Activated CD4-positive, alpha-beta T cell treated with anti-CD3 and anti-CD28 coated beads, Interleukin-2, Interleukin-6, amounts not matched to agents 100 ng/mL and 50 ng/mL, durations not matched to agents 16 hours and 8 hours (primary cell): ENCODE data around the gene LSM7.
"Not testable (repeated sequence)": the region's sequence is repeated elsewhere in the genome, so short reads cannot be mapped to it uniquely, and the experiment has no call there.

Source experiments
- DNase-seq: peaks from one replicate; pipeline ENCODE4 v3.0.0-alpha.2; 2020

LSM7 gene

DNA sequence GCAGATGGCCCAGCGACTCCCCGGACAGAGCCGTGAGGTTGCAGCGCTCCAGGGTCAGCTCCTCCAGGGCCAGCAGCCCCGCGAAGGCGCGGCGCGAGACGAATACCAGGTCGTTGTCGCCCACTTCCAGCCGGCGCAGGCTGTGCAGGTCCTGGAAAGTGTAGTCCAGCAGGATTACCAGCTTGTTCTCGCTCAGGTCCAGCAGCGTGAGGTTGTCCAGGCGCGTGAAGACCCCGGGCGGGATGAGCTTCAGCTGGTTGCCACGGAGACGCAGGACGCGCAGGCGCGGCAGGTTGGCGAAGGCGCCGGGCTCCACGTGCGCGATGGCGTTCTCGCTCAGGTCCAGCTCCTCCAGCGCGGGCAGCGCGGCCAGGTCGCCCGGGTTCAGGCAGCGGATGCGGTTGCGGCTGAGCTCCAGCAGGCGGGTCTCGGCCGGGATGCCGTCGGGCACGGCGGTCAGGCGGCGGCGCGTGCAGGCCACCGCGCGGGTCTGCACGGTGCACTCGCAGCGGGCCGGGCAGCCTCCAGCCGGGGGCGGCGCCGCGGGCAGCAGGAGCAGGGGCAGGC is 37.1 kb downstream of the LSM7 start:
- no peak for DNase-seq

DNA sequence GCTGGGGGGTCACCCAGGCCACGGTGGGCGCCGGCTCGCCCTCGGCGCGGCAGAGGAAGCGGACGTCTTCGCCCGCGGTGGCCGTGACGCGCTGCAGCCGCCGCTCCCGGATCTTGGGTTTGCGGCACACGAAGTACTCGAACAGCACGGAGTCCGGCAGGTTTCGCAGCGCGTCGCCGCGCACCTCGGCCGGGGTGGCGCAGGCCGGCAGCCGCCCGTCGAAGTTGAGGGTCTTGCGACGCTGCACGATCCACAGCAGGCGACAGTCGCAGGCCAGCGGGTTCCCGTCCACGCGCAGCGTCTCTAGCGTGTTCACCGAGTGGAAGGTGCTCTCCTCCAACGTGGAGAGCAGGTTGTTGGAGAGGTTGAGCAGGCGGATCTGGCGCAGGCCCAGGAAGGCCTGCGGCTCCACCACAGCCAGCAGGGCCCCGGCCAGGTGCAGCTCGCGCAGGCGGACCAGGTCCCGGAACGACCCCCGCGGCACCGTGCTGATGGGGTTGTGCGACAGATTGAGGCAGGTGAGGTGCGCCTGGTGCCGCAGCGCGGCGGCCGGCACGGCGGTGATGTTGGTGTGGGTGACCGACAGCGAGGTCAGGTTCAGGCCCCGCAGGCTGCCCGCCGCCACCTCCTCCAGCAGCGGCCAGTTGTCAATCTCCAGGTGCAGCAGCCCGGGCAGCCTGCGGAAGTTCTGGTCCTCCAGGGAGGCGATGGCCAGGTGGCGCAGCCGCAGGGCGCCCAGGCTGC is 37.8 kb downstream of the LSM7 start:
- no peak for DNase-seq

DNA sequence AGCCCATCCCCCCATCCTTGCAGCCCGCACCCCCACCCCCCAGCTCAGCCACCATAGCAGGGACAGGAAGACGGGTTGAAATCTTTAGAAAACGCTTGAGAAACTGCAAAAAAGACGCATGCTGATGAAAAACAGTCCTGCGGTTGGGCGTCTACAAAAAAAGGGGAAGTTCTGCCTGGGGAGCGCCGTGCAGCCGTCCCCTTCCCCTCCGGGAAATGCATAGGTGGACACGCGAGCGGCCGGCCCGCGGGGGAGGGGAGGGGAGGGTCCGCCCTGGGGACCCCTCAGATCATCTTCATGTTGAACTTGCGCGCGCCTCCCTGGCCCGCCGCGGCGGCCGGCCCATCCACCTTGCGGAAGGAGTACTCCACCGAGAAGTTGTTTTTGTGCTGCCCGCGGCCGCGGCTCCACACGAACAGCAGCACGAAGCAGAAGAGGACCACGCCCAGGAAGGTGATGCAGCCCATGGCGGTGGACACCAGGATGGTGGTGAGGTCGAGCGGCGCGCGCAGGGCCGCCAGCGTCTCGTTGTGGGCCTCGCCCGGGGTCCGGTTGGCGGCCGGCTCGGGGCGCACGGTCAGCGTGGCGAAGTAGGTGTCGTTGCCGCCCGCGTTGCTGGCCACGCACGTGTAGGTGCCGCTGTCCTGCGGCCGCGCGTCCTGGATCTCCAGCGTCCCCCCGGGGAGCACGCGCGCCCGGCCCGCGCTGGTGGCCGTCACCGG is 38.5 kb downstream of the LSM7 start:
- DNase-seq = peak; percentile 64

DNA sequence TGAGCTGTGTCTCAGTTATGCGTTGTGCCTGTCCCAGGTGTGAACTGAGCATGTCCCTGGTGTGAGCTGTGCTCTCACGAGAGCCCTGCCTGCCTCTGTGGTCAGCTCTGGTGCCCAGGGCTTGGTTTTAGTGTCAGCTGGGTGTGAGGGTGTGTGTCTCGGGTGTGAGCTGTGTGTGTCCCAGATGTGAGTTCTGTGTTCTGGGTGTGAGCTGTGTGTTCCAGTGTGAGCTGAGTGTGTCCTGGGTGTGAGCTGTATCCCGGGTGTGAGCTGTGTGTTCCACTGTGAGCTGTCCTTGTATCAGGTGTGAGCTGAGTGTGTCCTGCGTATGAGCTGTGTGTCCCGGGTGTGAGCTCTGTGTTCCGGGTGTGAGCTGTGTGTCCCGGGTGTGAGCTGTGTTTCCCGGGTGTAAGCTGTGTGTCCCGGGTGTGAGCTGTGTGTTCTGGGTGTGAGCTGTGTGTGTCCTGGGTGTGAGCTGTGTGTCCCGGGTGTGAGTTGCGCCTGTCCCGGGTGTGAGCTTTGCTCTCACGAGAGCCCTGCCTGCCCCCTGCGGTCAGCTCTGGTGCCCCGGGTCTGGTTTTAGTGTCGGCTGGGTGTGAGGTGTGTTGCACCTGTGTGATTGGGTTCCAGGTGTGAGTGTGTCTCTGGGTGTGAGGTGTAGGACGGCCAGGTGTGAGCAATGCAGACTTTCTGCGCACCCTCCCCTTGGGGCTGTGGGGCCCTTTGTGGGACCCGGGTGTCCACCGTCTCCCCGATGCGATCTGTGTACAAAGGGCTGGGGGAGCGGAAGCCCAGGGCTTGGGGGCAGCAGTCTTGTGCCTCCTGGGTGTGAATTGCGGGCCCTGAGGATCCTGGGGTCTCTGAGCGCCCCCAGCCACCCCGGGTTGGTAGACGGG is 39.3 kb downstream of the LSM7 start:
- no peak for DNase-seq

DNA sequence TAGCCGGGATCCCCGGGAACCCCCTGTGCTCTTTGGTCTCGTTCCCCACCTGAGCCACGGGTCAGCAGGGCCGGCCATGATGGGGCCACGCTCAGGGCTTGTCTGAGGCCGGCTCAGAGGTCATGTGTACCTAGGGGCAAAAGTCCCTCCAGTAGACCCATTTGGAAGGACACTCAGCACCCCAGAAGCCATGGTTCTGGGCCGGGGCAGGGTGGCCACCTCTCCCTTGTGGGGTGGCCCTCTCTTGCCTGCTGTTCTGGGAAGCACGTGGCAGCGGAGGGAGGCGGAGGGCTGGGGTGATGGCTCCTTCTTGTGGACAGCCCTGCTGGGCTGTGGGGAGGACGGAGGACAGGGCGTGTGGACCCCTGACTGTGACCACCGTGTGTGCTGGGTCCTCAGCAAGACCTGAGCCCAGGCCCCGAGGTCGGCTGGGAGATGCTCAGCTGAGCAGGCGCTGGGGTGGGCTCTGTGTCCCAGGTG is 40.0 kb downstream of the LSM7 start:
- no peak for DNase-seq

DNA sequence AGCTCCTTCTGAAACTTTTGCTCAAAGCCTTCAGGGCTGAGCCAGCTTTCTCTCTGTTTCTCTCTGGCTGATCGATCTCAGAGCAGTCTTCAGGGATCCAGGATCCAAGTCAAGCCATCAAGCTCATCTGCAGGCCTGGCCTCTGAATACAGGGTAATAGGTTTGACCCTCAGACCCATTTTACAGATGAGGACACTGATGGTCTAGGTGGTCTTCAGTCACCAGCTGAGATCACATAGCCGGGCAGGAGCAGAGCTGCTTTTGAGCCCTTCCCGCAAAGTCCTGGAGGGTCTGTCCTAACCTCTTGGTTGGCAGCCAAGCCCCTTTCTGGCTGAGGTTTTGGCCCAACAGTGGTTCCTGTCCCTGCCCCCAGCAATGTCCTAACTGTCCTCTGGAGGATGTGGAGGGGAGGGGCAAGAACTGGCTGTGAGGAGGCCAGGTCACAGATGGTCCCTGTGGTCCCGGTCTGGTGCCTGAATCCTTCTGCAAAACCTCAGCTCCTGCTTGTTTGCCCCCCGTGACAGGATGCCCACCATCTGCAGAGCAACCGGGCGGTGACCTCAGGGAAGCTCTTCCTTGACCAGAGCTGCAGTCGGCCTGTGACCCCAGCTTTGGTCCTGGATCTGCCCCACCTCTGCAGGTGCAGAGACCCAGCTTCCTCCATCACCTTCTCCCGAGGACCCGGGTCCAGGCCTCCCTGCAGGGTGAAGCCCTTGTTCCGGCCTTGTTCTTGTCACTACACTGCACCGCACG is 40.6 kb downstream of the LSM7 start:
- DNase-seq = no peak

DNA sequence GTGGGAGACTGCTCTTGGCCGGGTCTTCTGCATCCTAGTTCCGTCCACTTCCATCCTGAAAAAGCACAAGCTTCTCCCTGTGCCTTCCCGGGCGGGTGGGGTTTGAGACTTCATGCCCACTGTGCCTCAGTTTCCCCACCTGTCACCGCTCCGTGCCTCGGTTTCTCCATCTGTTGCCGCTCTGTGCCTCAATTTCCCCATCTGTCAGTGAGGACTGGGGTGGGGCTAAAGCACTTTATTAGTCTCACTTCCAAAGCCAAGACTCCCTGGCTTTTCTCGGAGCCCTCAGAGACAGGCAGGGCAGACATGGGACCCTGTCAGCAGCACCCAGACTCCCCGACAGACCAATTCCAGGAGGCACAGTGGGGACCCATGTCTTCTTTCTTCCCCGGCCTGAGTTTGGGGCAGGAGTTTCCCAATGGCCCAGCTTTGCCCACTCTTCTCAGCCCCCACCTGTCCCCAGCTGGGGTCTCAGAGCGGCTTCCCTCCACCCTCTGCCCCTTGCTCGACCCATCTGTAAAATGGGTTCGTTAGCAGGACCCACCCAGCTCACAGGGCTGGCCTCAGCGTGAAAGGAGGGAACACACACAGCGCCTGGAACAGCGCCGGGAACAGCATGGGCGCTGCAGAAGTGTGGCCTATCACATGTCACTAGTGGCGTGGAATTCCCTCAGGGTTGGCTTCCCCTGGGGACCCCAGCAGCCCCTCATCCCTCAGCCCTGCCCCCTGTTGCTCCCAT is 41.8 kb downstream of the LSM7 start:
- no peak for DNase-seq

DNA sequence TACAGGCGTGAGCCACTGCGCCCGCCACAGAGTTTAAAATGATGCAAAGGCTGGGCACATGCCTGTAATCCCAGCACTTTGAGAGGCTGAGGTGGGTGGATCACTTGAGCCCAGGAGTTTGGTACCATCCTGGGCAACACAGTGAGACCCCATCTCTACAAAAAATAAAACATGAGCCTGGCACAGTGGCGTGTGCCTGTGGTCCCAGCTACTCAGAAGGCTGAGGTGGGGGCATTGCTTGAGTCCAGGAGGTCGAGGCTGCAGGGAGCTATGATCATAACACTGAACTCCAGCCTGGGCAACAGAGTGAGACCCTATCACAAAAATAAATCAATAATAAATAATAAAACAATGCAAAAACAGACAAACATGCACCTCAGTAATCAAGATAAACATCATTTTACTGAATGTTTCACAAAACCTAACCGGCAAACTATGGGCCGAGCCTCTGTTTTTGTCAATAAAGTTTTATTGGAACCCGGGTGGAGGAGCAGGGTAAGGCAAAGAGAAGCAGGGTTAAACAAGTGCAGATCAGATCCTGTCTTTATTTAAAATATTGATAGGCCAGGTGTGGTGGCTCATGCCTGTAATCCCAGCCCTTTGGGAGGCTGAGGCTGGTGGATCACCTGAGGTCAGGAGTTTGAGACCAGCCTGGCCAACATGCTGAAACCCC is 44.4 kb downstream of the LSM7 start:
- no peak for DNase-seq

DNA sequence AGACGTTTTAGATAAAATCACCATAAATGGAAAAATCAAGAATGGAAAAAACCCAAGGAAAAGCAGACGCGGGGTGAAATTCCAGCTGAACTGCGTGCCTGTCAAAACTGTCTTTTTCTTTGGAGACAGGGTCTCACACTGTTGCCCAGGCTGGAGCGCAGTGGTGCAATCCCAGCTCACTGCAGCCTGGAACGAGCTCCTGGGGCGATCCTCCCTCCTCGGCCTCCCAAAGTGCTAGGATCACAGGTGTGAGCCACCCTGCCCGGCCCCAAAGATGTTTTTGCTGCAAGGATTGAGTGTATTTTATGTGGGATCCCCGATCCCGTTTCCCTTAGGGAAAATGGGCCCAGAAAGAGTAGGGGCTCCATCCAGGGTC is 45.5 kb downstream of the LSM7 start:
- DNase-seq = no peak

DNA sequence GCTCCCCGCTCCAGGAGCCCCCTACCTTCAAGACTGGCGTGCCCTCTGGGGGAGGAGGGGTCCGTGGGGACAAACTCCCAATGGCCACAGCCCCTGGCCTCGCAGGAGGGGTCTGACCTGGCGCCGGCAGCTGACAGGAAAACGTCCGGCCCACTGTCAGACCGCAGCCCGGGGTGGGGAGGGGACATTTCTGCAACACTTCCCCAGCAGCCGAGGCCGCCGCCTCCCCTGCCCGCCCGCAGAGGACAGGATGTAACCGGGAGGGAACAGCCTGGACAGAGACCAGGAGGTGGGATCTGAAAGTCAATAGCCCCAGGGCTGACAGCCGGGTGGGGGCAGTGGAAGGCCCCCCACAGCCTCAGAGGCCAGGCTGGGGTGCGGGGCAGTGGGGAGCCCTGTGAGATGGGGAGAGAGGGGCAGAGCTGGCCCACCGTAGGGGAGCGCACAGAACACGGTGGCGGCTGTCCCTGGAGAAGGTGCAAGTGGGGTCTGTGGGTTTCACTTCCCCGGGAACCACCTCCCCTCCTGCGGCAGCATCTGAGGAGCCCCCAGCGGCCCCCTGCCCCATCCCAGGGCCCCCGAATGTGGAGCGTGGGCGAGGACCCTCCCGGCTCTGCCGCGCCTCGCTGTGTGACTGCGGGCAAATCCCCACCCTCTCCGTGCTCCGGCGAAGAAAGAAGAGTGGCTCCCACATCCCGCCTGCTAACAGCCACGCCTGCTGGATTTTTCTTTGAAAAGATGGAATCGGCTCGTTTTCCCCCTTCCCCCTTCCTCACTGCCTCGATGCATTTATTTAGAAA is 46.1 kb downstream of the LSM7 start, which contains the start of gene PEAK3:
PEAK3 (minus strand) TSS at position 114 of the 800 bp plus-strand sequence. CDS start 1,244 bp downstream, outside the sequence.
- DNase-seq = peak; percentile 28

DNA sequence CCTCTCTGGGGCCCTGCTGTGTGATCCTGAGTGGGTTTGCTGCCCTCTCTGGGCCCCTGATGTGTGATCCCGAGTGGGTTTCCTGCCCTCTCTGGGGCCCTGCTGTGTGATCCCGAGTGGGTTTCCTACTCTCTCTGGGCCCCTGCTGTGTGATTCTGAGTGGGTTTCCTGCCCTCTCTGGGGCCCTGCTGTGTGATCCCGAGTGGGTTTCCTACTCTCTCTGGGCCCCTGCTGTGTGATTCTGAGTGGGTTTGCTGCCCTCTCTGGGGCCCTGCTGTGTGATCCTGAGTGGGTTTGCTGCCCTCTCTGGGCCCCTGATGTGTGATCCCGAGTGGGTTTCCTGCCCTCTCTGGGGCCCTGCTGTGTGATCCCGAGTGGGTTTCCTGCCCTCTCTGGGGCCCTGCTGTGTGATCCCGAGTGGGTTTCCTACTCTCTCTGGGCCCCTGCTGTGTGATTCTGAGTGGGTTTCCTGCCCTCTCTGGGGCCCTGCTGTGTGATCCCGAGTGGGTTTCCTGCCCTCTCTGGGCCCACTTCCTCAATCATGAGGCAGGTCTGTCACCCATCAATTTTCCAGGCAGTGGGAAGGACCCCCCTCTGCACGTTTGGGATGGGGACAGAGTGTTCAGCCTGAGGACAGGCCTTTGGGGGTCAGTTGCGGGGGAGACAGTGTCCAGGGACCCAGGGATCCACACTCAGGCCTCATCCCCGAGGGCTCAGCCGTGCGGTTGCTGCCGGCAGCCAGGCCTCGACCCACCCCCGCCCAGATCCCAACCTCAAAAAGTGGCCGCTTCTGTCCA is 46.9 kb downstream of the LSM7 start:
- not testable (repeated sequence) for DNase-seq

DNA sequence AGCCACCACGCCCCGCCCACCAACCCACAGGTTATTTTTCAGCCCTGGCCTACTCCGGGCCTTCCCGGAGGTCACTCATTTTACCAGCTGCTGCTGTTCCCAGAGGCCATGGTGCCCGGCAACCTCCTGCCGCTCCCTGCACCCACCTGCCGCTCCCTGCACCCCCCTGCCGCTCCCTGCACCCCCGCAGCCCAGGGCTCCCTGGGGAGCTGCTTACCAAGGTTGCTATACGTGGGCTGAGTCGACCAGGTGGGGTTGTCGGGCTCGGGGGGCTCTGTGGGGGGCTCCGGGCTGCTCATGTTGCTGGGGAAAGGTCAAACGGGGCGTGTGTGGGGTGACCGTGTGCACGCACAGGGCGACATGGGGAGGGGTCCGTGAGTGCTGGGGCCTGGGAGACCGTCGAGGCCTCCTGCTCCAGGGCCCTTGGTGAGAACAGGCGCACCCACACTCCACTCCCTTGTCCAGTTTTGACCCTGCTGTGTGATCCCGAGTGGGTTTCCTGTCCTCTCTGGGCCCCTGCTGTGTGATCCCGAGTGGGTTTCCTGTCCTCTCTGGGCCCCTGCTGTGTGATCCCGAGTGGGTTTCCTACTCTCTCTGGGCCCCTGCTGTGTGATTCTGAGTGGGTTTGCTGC is 47.6 kb downstream of the LSM7 start:
- DNase-seq = no peak

DNA sequence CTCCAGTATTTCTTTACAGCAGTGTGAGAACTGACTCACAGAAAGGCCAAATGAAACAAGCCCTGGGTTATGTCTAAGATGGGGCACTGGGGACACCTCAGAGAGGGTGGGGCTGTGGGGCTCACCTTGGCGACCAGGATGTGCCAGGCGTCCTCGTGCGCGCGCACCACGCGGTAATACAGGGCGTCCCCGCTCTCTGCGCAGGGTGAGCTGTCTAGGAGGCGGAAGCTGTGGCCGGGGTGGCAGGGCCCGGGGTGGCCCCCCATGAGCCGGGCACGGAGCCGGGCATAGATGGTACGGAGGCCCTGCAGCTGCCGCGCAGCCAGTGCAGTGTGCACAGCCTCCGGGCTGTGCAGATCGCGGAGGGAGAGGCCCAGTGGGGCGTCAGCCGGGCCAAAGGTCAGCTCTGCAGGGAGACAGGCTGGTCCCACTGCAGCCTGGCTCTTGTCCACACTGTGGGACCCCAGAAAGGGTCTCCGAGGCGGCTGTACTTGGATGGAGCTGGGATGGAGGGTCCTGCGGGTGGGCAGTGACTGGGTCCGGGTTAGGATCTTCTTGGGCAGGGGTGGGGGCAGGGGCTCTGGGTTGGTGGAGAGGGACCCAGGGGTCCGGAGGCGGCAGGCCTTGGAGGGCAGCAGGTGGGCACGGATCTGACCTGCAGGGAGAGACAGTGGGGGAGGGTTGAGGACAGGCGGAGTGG is 49.8 kb downstream of the LSM7 start:
- no peak for DNase-seq

DNA sequence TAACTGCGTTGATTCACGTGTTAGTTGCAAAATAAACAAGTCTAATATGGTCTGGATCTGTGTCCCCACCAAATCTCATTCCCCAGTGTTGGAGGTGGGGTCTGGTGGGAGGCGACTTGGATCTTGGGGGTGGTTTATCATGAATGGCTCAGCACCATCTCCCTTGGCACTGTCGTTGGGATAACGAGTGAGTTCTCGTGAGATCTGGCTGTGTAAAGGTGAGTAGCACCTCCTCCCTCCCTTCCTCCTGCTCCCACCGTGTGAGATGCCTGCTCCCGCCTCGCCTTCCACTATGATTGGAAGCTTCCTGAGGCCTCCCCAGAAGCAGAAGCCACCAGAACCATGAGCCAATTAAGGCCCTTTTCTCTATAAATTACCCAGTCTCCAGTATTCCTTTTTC is 51.2 kb downstream of the LSM7 start:
- no peak for DNase-seq

DNA sequence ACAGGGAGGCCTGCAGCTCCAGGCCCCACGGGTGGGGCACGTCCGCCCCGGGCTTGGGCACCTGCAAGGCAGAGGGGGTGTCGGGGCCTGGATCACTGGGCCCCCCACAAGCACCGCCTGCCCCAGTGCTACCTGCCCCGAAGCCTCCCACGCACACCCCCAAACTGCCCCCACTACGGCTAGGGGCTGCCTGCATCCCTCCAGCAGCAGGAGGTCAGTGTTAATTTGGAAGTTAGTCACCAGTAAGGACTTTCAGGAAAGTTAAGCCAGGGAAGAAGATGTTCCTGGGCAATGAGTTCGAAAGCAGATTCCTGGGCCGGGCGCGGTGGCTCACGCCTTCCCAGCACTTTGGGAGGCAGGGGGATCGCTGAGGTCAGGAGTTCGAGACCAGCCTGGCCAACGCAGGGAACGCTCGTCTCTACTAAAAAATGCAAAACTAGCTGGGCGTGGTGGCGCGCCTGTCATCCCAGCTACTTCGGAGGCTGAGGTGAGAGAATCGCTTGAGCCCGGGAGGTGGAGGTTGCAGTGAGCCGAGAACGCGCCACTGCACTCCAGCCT is 51.9 kb downstream of the LSM7 start:
- no peak for DNase-seq

DNA sequence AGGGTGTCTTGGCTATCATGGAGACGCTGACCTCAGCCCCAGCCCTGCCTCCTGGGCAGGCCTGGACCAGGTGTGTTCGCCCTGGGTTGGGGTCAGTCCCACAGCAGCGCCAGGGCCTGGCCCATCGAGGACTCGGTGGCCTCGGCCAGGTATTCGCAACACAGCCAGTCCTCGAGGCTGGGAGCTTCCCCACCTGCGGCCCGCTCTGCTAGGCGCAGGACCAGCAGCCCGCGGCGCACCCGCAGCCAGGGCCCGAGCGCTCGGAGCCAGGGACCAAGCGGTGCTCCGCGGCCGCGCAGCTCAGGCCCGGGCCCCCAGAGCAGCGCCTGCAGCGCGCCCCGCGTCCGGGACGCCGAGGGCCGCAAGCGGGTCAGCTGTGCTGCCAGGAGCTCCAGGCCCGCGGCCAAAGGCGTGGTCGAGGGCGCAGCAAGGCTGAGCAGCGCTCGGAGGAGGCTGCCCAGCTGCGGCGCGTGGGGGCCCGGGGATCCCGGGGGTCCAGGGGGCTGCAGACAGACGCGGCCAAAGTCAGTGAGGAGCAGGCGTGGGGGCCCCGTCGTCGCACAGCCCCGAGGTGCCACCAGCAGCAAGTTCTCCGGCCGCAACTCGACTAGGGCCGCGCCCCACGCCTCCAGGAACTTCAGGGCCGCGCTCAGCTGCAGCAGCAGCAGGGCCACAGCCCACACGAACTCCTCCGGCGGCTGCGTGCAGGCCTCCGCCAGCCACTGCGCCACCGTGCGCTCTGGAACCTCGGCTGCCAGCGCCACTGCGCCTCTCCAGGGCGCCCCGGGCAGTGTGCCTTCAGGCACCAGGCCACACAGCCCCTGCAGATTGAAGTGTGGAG is 52.6 kb downstream of the LSM7 start:
- DNase-seq = no peak
